NCI-H146 treated with DMSO at 0.1 percent for 48 hours (cell line): ENCODE measurements around the gene CREB3L1.

Experiments used
- DNase-seq: peaks from one replicate; lab custom pipeline; 2025; ENCODE audit not compliant: unreplicated experiment; lab: John Stamatoyannopoulos, UW

CREB3L1 gene

GRCh38 chr11:46342239-46342638 lies 64.8 kb downstream of the CREB3L1 start:
- no peak for DNase-seq

GRCh38 chr11:46343520-46343919 lies 66.1 kb downstream of the CREB3L1 start:
- no peak for DNase-seq

- no peak for DNase-seq
These were observed 67.7 kb downstream of the CREB3L1 start for GRCh38 chr11:46345131-46345597.

DNA sequence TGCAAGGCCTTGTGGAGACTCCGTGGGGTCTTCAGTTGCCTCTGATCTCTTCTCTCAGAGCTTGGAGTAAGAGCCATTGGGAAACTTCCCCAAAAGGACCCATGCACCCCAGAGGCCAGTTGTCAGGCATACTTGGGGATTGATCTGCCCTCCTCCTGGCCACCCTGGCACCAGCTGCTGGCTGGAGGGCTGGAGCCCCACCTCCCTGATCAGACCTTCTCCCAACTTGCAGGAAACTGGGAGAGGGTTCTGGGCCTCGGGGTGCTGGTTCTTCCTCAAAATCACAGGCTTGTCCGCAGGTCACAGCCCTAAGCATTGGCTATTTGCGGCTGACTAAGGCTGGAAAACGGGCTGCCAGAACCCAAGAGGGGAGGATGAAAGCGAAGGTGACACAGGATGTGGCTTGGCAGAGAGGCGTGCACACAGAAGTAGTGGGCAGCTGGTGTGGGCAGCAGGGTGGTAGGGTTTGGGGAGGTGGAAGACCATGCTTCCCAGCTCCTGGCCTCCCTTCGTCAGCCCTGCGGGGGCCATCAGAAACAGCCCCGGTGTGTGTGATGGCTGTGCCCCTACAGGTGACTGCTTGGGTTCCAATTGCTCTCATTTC lies 68.5 kb downstream of the CREB3L1 start:
- no peak for DNase-seq

DNA sequence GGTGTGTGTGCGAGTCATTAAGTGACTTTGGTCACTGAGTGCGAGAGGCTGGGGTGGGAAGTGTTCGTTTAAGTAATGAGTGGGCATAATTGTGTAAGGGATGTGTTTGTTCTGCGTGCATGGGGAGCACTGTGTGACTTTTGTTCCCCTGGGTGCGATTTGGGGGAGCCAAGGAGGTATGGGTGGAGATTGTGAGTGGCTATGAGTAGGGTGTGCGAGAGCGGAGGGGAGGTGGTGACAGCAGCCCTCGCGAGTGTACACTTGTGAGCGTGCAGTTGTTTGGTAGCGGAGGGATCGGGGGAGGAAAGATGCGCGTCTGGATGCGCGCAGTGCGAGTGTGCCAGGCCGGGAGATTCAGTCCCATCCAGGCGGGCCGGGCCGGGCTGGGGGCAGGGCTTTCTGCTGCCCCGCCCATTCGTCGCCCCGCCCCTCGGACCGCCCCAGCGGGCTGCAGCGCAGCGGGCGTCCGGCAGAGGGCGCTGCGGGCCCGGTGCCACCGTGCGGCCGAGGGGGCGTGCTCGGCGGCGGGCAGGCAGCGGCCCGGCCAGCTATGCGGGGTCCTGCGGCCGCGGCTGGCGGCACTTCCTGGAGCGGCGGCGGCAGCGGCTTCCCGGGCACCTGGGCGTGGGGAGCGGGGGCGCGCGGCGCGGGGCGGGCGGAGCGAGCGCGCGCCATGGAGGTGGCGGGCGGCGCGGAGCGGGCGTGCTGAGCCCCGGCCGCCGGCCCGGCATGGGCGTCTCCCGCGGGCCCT lies 69.6 kb downstream of the CREB3L1 start, which contains the start of gene DGKZ:
Gene DGKZ (plus strand): TSS at position 578 of the 751 bp plus-strand sequence. CDS start 197 bp downstream, outside the sequence.
- peak; percentile 35 for DNase-seq

DNA sequence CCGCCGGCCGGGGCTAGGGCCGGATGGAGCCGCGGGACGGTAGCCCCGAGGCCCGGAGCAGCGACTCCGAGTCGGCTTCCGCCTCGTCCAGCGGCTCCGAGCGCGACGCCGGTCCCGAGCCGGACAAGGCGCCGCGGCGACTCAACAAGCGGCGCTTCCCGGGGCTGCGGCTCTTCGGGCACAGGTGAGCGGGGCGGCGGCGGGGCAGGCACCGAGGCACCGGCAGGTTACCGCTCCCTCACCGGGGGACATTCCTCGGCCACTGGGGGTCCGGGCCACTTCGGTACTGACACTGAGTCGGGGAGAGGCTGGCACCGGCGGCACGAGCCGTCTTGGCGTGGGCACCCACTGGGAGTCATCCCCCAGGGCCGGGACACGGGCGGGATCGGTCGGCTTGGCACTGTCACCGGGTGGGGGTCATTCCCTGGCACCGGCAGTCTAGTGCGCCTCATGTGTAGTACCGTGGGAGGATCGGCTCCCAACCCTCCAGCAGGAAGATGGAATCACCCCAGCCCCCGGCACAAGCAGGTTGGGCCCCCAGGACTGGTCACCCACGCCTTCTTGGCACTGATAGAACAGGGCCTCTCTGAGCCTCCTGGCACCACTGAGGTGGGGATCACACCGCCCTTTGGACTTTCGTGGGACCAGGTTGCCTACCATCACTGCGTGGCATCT lies 70.3 kb downstream of the CREB3L1 start:
- no peak for DNase-seq

DNA sequence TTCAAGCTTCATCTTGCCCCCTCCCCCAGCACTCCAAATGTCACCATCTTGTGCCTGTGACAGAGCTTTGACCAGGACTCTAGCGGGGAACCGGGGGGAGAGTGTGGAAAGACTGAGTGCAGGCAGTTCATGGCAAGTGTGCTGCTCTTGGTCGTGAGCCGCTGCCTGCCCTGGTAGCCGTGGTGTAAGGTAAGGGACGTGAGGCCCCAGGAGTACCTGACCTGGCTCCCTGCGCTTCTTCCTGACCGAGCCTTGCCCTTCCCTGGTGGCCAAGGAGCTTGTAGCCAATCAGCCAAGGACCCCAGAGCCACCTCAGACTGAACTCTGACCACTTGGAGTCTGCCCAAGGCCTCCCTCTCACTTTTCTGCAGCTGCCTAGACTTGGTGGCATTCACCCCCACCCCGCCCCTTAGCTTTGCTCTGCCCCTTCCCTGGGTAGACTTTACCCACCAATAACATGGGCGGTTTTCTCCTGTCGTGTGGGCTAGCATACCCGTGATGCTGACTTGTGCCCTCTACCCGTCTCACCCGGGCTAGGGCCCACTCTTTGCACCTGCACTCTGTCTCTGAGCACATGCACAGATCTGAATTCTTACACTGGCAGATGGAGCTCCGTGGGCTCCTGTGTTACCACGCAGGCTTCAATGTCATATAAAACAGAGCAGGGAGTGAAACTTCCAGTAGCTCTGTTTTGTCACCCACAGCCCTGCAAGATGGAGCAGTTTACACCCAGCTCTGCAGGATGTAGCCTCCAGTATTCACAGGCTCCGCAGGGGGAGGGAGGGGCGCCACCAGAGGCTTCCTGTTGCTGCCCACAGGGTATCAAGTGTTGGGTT lies 71.3 kb downstream of the CREB3L1 start:
- DNase-seq = no peak

DNA sequence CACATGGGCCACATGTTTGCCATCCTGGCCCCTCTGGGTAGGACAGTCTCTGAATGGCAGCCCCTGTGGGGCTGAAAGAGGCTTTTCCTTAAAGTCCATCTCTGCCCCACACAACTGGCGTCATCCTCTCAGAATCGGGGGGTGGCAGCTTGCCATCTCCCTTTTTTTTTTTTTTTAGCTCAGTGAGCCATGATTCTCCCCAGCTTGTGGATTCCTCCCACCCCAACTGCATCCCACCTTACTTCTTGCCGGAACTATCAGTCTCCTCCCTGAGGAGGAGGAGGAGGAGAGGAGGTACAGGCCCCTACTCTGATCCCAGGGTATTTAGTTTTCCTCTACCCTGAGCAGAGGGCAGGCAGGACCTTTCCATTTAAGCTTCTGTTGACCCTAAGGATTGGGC lies 73.2 kb downstream of the CREB3L1 start:
- no peak for DNase-seq

DNA sequence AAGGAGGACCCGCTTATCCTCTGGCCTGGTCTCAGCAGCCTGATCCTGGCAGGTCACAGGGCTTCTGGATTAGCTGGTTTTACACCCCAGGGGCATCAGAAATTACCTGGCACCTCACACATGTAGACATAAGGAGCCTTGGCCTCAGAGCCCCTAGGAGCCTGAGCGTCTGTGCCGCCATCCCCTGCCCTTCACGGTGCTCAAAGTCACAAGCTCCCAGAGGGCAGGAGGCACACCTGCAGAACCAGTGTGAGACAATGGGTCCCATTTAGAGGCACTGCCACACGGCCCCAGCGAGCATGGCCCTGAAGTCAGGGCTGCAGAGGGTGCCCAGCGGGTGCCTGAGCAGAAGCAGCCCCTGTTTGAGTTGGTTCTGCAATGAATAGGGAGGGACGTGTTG lies 73.7 kb downstream of the CREB3L1 start:
- DNase-seq = no peak

- no peak for DNase-seq
These were observed 74.1 kb downstream of the CREB3L1 start for GRCh38 chr11:46351606-46352005.

DNA sequence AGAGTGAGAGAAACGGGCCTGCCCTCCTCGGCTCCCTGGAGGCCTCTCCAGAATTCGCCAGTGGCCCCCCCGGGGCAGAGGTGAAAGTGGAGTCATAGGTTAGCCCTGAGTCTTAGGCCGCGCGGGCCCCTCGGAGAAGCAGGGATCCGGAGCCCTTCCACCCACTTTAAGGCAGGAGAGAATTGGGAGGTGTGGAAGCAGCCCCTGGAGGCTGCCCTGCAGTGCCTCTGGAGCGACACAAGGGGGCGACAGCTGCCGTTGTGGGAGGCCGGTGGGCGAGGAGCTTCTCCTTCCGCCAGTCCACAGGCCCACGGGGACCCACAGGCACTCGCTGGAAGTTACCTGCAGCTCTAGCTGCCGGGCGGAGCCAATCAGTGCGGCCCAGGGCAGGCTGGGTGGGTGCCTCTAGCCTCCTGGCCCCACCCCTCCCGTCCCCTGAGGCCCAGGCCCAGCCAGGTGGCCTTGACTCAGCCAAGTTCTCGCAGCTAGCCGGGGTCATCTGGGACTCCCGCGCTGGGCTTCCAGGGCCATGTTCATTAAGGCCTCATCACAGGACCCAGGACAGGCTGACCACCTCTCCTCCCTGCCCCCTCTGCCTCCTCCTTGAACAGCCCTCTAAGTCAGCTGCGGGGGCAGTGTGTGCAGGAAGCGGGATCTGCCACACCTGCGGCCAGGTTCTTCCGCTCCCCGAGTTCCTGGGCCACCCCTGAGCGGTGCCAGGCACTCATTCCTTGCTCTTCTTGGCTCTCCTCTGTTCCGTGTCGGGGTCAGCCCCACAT lies 74.8 kb downstream of the CREB3L1 start:
- DNase-seq = no peak

DNA sequence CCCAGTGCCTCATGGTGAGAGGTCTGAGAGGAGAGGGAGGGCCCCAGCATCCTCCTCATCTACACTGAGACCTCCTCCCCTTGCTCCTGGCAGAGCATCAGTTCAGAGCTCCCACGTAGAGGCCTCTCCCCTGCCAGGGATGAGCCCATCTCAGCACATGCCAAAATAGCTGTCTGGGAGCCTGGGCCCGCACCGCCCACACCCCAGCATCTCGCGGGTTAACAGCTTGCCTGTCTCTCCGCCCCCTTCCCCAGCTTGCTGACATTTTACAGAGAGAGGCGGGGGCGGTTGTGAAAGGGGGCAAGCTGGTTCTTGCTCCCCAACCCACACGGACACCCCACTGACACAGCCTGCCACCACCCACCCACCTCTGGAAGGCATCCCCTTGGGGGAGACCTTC lies 76.2 kb downstream of the CREB3L1 start:
- DNase-seq = no peak

GRCh38 chr11:46356924-46357482 lies 79.5 kb downstream of the CREB3L1 start:
- no peak for DNase-seq

- DNase-seq = no peak
These were observed 80.0 kb downstream of the CREB3L1 start for GRCh38 chr11:46357483-46357936.

GRCh38 chr11:46359953-46360352 lies 82.5 kb downstream of the CREB3L1 start:
- no peak for DNase-seq

GRCh38 chr11:46360878-46361277 lies 83.4 kb downstream of the CREB3L1 start:
- no peak for DNase-seq

GRCh38 chr11:46361283-46362155 lies 84.1 kb downstream of the CREB3L1 start:
- DNase-seq = no peak

- no peak for DNase-seq
These were observed 84.9 kb downstream of the CREB3L1 start for GRCh38 chr11:46362156-46363030.
